DND-41 (cell line): ENCODE results near the gene IFNLR1.

Experiments
- EZH2 ChIP-seq: IDR thresholded peaks from 3 replicates; pipeline ENCODE4 v1.6.1; 2012; ENCODE audit warnings: borderline replicate concordance, low read depth, mild to moderate bottlenecking, moderate library complexity, low read length, inconsistent platforms; ENCODE audit not compliant: severe bottlenecking
- TF ChIP-seq, protein P1 (sequence below): IDR thresholded peaks from 2 replicates; pipeline ENCODE4 v1.5.1; 2012; ENCODE audit warnings: borderline replicate concordance, low read length, moderate library complexity, mild to moderate bottlenecking; ENCODE audit not compliant: poor library complexity, severe bottlenecking; ENCODE audit errors: extremely low read depth

DNA sequence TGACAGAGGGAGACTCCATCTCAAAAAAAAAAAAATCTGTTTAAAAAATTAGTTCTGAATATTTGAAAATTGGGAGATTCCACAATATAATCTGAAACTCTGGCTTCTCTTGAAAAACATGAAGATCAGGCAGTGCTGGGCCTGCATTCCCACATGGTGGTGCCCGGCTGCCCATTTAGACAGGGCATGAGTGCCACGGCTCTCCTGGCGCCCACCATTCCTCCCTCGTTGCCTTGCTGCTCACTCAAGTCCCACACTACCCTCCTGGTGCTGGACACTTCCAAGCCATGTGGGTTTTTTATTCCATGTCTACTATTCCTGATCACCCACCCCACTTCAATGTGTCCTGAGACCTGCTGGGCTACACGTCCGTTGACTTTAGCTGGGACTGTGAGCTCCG is 64.3 kb downstream of the IFNLR1 start:
- TF ChIP-seq, protein P1, sequence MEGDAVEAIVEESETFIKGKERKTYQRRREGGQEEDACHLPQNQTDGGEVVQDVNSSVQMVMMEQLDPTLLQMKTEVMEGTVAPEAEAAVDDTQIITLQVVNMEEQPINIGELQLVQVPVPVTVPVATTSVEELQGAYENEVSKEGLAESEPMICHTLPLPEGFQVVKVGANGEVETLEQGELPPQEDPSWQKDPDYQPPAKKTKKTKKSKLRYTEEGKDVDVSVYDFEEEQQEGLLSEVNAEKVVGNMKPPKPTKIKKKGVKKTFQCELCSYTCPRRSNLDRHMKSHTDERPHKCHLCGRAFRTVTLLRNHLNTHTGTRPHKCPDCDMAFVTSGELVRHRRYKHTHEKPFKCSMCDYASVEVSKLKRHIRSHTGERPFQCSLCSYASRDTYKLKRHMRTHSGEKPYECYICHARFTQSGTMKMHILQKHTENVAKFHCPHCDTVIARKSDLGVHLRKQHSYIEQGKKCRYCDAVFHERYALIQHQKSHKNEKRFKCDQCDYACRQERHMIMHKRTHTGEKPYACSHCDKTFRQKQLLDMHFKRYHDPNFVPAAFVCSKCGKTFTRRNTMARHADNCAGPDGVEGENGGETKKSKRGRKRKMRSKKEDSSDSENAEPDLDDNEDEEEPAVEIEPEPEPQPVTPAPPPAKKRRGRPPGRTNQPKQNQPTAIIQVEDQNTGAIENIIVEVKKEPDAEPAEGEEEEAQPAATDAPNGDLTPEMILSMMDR: no peak
- no peak for TF ChIP-seq EZH2
